GM12878 (cell line): Measurements from ENCODE around the gene OSBPL7. TPM values are rescaled to one million over a fixed set of nuclear protein-coding genes. Genes with fewer than 3 reads are reported as not detected.

Experiments
- ATAC-seq: fragments of 200-7000 bp; cut with Tn5 transposase; 3 replicates; pipeline ENCODE4 v1.9.1; 2020; ENCODE audit warnings: mild to moderate bottlenecking, moderate library complexity
- BruUV-seq: library from RNA; stranded (reverse); fragments of 400-500 nt; replicated peaks from 2 replicates; lab custom pipeline; 2021; lab: Mats Ljungman, UMichigan
- CTCF ChIA-PET: fragments of 300-600 bp; sonication (Branson Sonifier 250); formaldehyde crosslinking; extraction: SDS; loops from one replicate; lab custom pipeline; 2021; ENCODE audit warnings: inconsistent platforms; lab: Yijun Ruan, JAX
- POLR2A ChIA-PET: fragments of 350-600 bp; formaldehyde crosslinking; extraction: SDS; loops from one replicate; lab custom pipeline; 2021; ENCODE audit warnings: inconsistent platforms; lab: Charles Lee
- RAD21 ChIA-PET: fragments of 300-600 bp; sonication (Branson Sonifier 250); formaldehyde crosslinking; loops from one replicate; lab custom pipeline; 2023; ENCODE audit warnings: antibody characterized with exemption; ENCODE audit not compliant: unreplicated experiment; lab: Charles Lee
- SMC1A ChIA-PET: fragments of 300-600 bp; sonication (Branson Sonifier 250); formaldehyde crosslinking; loops from one replicate; lab custom pipeline; 2023; ENCODE audit not compliant: unreplicated experiment, uncharacterized antibody; lab: Charles Lee
- DNase-seq: peaks from one replicate; pipeline ENCODE4 v3.0.0-alpha.2; 2011; ENCODE audit warnings: low read depth, low spot score
- FAIRE-seq: peaks from 3 replicates; lab custom pipeline; 2011; peaks lifted over from hg19 to GRCh38; lab: Jason Lieb, UNC
- H2AFZ ChIP-seq: 2 replicates; pipeline ENCODE4 v1.6.0; 2011; ENCODE audit warnings: low read depth, low read length, control low read depth; ENCODE audit not compliant: control insufficient read depth
- H3K27ac ChIP-seq: 2 replicates; pipeline ENCODE4 v1.5.1; 2011; ENCODE audit warnings: control low read depth; ENCODE audit not compliant: control insufficient read depth, insufficient read depth
- H3K27me3 ChIP-seq, 2 experiments: replicated peaks in 1 of 2; 2 replicates each; pipeline versions ENCODE4 v1.6.0 to v1.6.1; 2011; ENCODE audit warnings: low read length in 1 of 2; ENCODE audit not compliant: control insufficient read depth in 2 of 2, insufficient read depth in 2 of 2
- H3K36me3 ChIP-seq, 2 experiments: 2 replicates each; pipeline ENCODE4 v1.5.1; 2011; ENCODE audit warnings: low read length in 1 of 2; ENCODE audit not compliant: control insufficient read depth in 2 of 2, insufficient read depth in 2 of 2
- H3K4me1 ChIP-seq: 2 replicates; pipeline ENCODE4 v1.6.1; 2011; ENCODE audit warnings: mild to moderate bottlenecking, low read length, moderate library complexity, mixed read lengths; ENCODE audit not compliant: control insufficient read depth, insufficient read depth
- H3K4me2 ChIP-seq: 2 replicates; pipeline ENCODE4 v1.6.0; 2011; ENCODE audit warnings: control low read depth; ENCODE audit not compliant: control insufficient read depth, insufficient read depth
- H3K4me3 ChIP-seq: fragments of 200-600 bp; sonication (generic); 2 replicates; pipeline ENCODE4 v1.5.1; 2016
- H3K79me2 ChIP-seq: 2 replicates; pipeline ENCODE4 v1.6.0; 2011; ENCODE audit warnings: low read length; ENCODE audit not compliant: control insufficient read depth, insufficient read depth
- H3K9ac ChIP-seq: 2 replicates; pipeline ENCODE4 v1.8.0; 2011; ENCODE audit warnings: low read length, control low read depth, mixed read lengths; ENCODE audit not compliant: control insufficient read depth, insufficient read depth
- H3K9me3 ChIP-seq: replicated peaks from 3 replicates; pipeline ENCODE4 v1.5.1; 2011; ENCODE audit warnings: mild to moderate bottlenecking, low read length; ENCODE audit not compliant: control insufficient read depth, insufficient read depth
- H4K20me1 ChIP-seq: 2 replicates; pipeline ENCODE4 v1.6.0; 2011; ENCODE audit not compliant: control insufficient read depth, insufficient read depth
- SPI1 ChIP-seq: IDR thresholded peaks from 2 replicates; pipeline ENCODE4 v1.6.1; 2011; ENCODE audit warnings: low read depth, mild to moderate bottlenecking, low read length, moderate library complexity, borderline replicate concordance; ENCODE audit not compliant: insufficient read depth
- STAT1 ChIP-seq: fragments of 450-650 bp; conservative IDR thresholded peaks from 2 replicates; pipeline ENCODE4 v1.6.1; 2014; ENCODE audit warnings: antibody characterized with exemption, mild to moderate bottlenecking
- WGBS: methylation state at CpG from one replicate; pipeline ENCODE4 v1.1.6; 2016; ENCODE audit warnings: low lambda C conversion rate; ENCODE audit not compliant: insufficient replicate concordance, insufficient coverage; ENCODE audit errors: missing lambda C conversion rate; 5-methylcytosine and 5-hydroxymethylcytosine counted together
- in situ Hi-C: fragments of 300-500 bp; cut with MboI; formaldehyde crosslinking; loops from 9 replicates; pipeline ENCODE4 v1.14.3; 2018; ENCODE audit warnings: mixed read lengths
- intact Hi-C: fragments of 100-400 bp; cut with micrococcal nuclease; formaldehyde crosslinking; loops from one replicate; pipeline ENCODE4 v1.14.2; 2022; ENCODE audit not compliant: unreplicated experiment
- polyA plus RNA-seq, 11 experiments: library from polyadenylated mRNA; depleted of rRNA in 4 of 11; unstranded in 6 of 11; stranded (reverse) in 5 of 11; fragments of >200 nt; fragmentation: Nextera tagmentation in 4 of 11; fragmentation: Illumina TruSeq in 1 of 11; extraction: Ambion mirVana in 4 of 11; extraction: Trizol in 1 of 11; gene quantifications; 1 replicate in 1 of 11; 2 replicates in 10 of 11; pipeline versions ENCODE4 v1.2.1 to v1.2.3, GENCODE V29; 2011 to 2016; ENCODE audit warnings: inconsistent platforms in 2 of 11, missing spikeins in 2 of 11, low read depth in 1 of 11
- total RNA-seq, 4 experiments: library from RNA; depleted of rRNA in 3 of 4; stranded (reverse); fragments of >200 nt in 3 of 4; fragmentation: Illumina TruSeq in 1 of 4; extraction: Trizol in 1 of 4; gene quantifications; 2 replicates each; pipeline versions ENCODE4 v1.2.1 to v1.2.3, GENCODE V29; 2013 to 2021
- TF ChIP-seq, protein P1 (sequence below): IDR thresholded peaks from 2 replicates; pipeline ENCODE4 v1.6.1; 2012; ENCODE audit warnings: improper control_type of control experiment, low read depth, low read length; ENCODE audit not compliant: insufficient replicate concordance

The OSBPL7 gene
- total and polyA plus RNA-seq, 10 of the 15 experiments (the other 5 are each of a cell fraction or from before 2014, with no cell fraction given), result 0.50 to 16.1 (median 6.7) TPM

DNA sequence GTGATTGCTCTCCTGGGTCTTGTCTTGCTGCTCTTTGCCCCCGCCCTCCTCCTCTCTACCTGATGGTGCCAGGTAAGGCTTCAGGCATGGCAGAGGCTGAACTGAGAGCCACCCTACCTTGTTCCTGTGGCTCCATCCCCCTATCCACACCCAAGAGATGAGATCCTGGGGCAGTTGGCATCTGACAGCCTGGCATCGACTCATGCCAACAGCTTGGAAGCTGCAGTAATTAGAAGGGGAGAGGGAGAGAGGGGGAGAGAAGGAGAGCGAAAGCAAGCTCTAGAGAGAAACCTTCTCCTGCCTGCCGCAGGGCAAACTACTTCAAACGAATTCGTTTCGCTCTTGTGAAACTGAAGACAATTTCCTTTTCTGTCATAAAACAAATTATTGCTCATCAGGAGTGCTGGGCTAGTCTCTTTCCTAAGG is 43.2 kb upstream of the OSBPL7 start (continued):
- TF ChIP-seq, protein P1, sequence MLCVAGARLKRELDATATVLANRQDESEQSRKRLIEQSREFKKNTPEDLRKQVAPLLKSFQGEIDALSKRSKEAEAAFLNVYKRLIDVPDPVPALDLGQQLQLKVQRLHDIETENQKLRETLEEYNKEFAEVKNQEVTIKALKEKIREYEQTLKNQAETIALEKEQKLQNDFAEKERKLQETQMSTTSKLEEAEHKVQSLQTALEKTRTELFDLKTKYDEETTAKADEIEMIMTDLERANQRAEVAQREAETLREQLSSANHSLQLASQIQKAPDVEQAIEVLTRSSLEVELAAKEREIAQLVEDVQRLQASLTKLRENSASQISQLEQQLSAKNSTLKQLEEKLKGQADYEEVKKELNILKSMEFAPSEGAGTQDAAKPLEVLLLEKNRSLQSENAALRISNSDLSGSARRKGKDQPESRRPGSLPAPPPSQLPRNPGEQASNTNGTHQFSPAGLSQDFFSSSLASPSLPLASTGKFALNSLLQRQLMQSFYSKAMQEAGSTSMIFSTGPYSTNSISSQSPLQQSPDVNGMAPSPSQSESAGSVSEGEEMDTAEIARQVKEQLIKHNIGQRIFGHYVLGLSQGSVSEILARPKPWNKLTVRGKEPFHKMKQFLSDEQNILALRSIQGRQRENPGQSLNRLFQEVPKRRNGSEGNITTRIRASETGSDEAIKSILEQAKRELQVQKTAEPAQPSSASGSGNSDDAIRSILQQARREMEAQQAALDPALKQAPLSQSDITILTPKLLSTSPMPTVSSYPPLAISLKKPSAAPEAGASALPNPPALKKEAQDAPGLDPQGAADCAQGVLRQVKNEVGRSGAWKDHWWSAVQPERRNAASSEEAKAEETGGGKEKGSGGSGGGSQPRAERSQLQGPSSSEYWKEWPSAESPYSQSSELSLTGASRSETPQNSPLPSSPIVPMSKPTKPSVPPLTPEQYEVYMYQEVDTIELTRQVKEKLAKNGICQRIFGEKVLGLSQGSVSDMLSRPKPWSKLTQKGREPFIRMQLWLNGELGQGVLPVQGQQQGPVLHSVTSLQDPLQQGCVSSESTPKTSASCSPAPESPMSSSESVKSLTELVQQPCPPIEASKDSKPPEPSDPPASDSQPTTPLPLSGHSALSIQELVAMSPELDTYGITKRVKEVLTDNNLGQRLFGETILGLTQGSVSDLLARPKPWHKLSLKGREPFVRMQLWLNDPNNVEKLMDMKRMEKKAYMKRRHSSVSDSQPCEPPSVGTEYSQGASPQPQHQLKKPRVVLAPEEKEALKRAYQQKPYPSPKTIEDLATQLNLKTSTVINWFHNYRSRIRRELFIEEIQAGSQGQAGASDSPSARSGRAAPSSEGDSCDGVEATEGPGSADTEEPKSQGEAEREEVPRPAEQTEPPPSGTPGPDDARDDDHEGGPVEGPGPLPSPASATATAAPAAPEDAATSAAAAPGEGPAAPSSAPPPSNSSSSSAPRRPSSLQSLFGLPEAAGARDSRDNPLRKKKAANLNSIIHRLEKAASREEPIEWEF, result no peak

DNA sequence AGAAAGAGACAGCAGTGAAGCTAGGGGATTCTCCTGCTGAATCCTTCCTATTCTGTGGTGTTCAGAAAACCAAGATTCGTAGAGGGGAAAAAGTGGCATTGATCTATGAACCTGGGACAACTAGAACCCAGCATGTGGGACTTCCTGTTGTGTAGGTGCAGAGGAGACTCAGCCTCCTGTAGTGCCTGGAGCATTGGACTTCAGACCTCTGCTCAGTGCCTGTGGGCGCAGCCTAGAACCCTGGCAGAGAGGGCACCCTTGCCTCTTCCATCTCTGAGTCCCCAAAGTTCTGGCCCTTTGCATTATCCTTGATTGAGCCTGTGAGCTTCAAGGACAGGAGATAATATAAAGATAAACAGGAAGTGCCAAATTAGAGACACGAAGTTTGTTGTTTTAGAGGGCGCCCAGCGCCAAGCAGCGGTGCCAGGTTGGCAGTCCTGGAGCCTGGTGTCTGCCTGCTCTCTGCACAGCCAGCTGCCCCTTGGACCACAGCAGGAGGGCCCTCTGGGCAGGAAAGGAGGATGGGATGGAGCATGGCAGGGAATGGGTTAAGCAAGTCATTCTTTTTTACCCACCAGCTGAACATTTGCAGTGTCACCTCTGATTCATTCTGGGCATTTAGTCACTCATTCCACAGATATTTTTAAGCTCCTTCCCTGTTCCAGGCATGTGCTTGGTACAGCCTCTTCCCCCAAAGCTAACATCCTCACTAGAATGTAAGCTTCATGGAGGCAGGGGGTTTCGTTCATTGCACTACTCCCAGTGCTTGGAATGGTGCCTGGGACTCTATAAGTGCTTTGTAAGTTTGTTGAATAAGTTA is 41.2 kb upstream of the OSBPL7 start:
- ChIA-PET RAD21 (no interaction called here), POLR2A (no interaction called here), SMC1A (no interaction called here), CTCF (interaction anchor here (1.0 kb wide), 1 partner anchor 21 kb away, joined by 3 read pairs; the partner anchor contains the start of gene SCRN2)
- H4K20me1 ChIP-seq, result no peaks in the 10 kb centered on the region
- H3K9me3 ChIP-seq, result no peaks in the 10 kb centered on the region
- BruUV-seq, result no TSS peak
- intact Hi-C loops, result no loop called here
- no peaks in the 10 kb centered on the region for H3K79me2 ChIP-seq
- H3K4me1 ChIP-seq, result no peaks in the 10 kb centered on the region
- TF ChIP-seq STAT1, result no peak
- peak; percentile 9; the same call in 1 of the 2 replicates for TF ChIP-seq SPI1
- H3K4me3 ChIP-seq, result no peak overlapping the region
- no peak overlapping the region for H2AFZ ChIP-seq
- 48% methylated on average over 7 of the region's 7 CpGs for WGBS
- in situ Hi-C loops, result no loop called here
- H3K27ac ChIP-seq, result no peak overlapping the region
- no peak overlapping the region for H3K4me2 ChIP-seq
- FAIRE-seq (no peak), ATAC-seq (no peak), DNase-seq (no peak)
- no peak overlapping the region for H3K9ac ChIP-seq
- peaks cover 2 to 3% of the 10 kb centered on the region in 2 experiments; a peak in 3 of 4 replicates for H3K27me3 ChIP-seq
- H3K36me3 ChIP-seq, result no peaks in the 10 kb centered on the region
